Endothelial cell of umbilical vein (primary cell): ENCODE results near the gene RNFT2. TPM values are rescaled to one million over a fixed set of nuclear protein-coding genes. Genes with fewer than 3 reads are reported as not detected.

ENCODE experiments used
- BruUV-seq: library from RNA; stranded (reverse); fragments of 400-500 nt; replicated peaks from 2 replicates; lab custom pipeline; 2021; lab: Mats Ljungman, UMichigan
- CTCF ChIA-PET: fragments of 300-600, 350-600 bp; sonication (Branson Sonifier 250); formaldehyde crosslinking; loops from one replicate; lab custom pipeline; 2021; ENCODE audit warnings: antibody characterized with exemption, inconsistent platforms; lab: Charles Lee
- POLR2A ChIA-PET: fragments of 300-600, 350-600 bp; sonication (Branson Sonifier 250); formaldehyde crosslinking; loops from one replicate; lab custom pipeline; 2021; ENCODE audit warnings: antibody characterized with exemption, inconsistent platforms; lab: Charles Lee
- DNase-seq: peaks from one replicate; pipeline ENCODE4 v3.0.0-alpha.2; 2011; ENCODE audit warnings: low read depth, low spot score
- FAIRE-seq: peaks from 2 replicates; lab custom pipeline; 2011; peaks lifted over from hg19 to GRCh38; lab: Jason Lieb, UNC
- H2AFZ ChIP-seq: 2 replicates; pipeline ENCODE4 v1.6.0; 2012; ENCODE audit warnings: low read depth, low read length, control low read depth, inconsistent platforms
- H3K27ac ChIP-seq: 2 replicates; pipeline ENCODE4 v1.5.1; 2011; ENCODE audit warnings: low read depth, mild to moderate bottlenecking, control low read depth, low read length, moderate library complexity; ENCODE audit not compliant: insufficient read depth
- H3K27me3 ChIP-seq, 2 experiments: 2 replicates each; pipeline versions ENCODE4 v1.6.0 to v1.6.1; 2011; ENCODE audit warnings: low read length in 2 of 2, mixed read lengths in 1 of 2; ENCODE audit not compliant: control insufficient read depth in 2 of 2, insufficient read depth in 2 of 2
- H3K36me3 ChIP-seq, 2 experiments: 2 replicates in 1 of 2; 3 replicates in 1 of 2; pipeline ENCODE4 v1.5.1; 2011; ENCODE audit warnings: low read length in 2 of 2, mild to moderate bottlenecking in 1 of 2, moderate library complexity in 1 of 2; ENCODE audit not compliant: control insufficient read depth in 2 of 2, insufficient read depth in 2 of 2; ENCODE audit errors: extremely low read depth in 1 of 2
- H3K4me1 ChIP-seq: 3 replicates; pipeline ENCODE4 v1.5.1; 2011; ENCODE audit warnings: mild to moderate bottlenecking, low read length; ENCODE audit not compliant: control insufficient read depth, insufficient read depth; ENCODE audit errors: extremely low read depth
- H3K4me2 ChIP-seq: 2 replicates; pipeline ENCODE4 v1.6.1; 2011; ENCODE audit warnings: low read length, control low read depth, mixed read lengths; ENCODE audit not compliant: insufficient read depth
- H3K4me3 ChIP-seq, 3 experiments: fragments of 200-600 bp in 1 of 3; sonication (generic), shearing (Covaris generic) in 1 of 3; replicated peaks in 1 of 3; 2 replicates each; pipeline ENCODE4 v1.5.1; 2011 to 2016; ENCODE audit warnings: control low read depth in 3 of 3, low read length in 3 of 3, mild to moderate bottlenecking in 2 of 3, inconsistent platforms in 1 of 3, low read depth in 1 of 3, moderate library complexity in 1 of 3; ENCODE audit not compliant: insufficient read depth in 1 of 3
- H3K79me2 ChIP-seq: 2 replicates; pipeline ENCODE4 v1.6.0; 2012; ENCODE audit warnings: low read length, inconsistent platforms; ENCODE audit not compliant: control insufficient read depth, insufficient read depth
- H3K9ac ChIP-seq: replicated peaks from 2 replicates; pipeline ENCODE3; 2011; ENCODE audit warnings: low read length, control low read depth; ENCODE audit not compliant: insufficient read depth; ENCODE audit errors: extremely low read depth
- H3K9me1 ChIP-seq: replicated peaks from 3 replicates; pipeline ENCODE4 v1.6.0; 2011; ENCODE audit warnings: mild to moderate bottlenecking, low read length; ENCODE audit not compliant: control insufficient read depth, insufficient read depth; ENCODE audit errors: extremely low read depth
- H3K9me3 ChIP-seq: replicated peaks from 2 replicates; pipeline ENCODE4 v1.5.1; 2012; ENCODE audit warnings: low read length, inconsistent platforms; ENCODE audit not compliant: control insufficient read depth, insufficient read depth
- H4K20me1 ChIP-seq: replicated peaks from 2 replicates; pipeline ENCODE3; 2011; ENCODE audit warnings: mild to moderate bottlenecking, low read length; ENCODE audit not compliant: control insufficient read depth, insufficient read depth; ENCODE audit errors: extremely low read depth
- CTCF ChIP-seq, 2 donors: IDR thresholded peaks; 1 replicate in 1 of 2; 2 replicates in 1 of 2; pipeline ENCODE4 v1.5.1; 2011; ENCODE audit warnings: low read length in 2 of 2, mild to moderate bottlenecking in 2 of 2, moderate library complexity in 2 of 2, control low read depth in 1 of 2, inconsistent platforms in 1 of 2, low read depth in 1 of 2; ENCODE audit not compliant: insufficient read depth in 1 of 2; ENCODE audit errors: extremely low read depth in 1 of 2
- EZH2 ChIP-seq: IDR thresholded peaks from 2 replicates; pipeline ENCODE4 v1.6.1; 2012; ENCODE audit warnings: borderline replicate concordance, low read depth, mild to moderate bottlenecking, moderate library complexity, low read length, inconsistent platforms; ENCODE audit not compliant: severe bottlenecking
- FOS ChIP-seq: IDR thresholded peaks from 2 replicates; pipeline ENCODE4 v1.6.1; 2011; ENCODE audit warnings: mild to moderate bottlenecking, low read length, moderate library complexity, borderline replicate concordance; ENCODE audit not compliant: insufficient read depth
- GATA2 ChIP-seq: IDR thresholded peaks from 2 replicates; pipeline ENCODE4 v1.7.0; 2011; ENCODE audit warnings: low read depth, mild to moderate bottlenecking, moderate library complexity, mixed read lengths, low read length; ENCODE audit not compliant: insufficient read length, insufficient read depth
- JUN ChIP-seq: IDR thresholded peaks from 2 replicates; pipeline ENCODE4 v1.6.1; 2011; ENCODE audit warnings: borderline replicate concordance, low read depth; ENCODE audit not compliant: insufficient read length, insufficient read depth
- MAX ChIP-seq: IDR thresholded peaks from 2 replicates; pipeline ENCODE4 v1.6.1; 2011; ENCODE audit not compliant: insufficient read depth, insufficient read length
- MYC ChIP-seq: IDR thresholded peaks from one replicate; pipeline ENCODE4 v1.6.1; 2011; ENCODE audit warnings: mild to moderate bottlenecking, low read depth, low read length
- POLR2A ChIP-seq: IDR thresholded peaks from 2 replicates; pipeline ENCODE4 v1.6.1; 2012; ENCODE audit warnings: low read depth, mild to moderate bottlenecking, control low read depth, low read length
- POLR2AphosphoS5 ChIP-seq: IDR thresholded peaks from 2 replicates; pipeline ENCODE4 v1.6.1; 2012; ENCODE audit warnings: low read depth, mild to moderate bottlenecking, control low read depth, low read length, moderate library complexity; ENCODE audit not compliant: insufficient read depth
- dilution Hi-C: fragments of 300-500 bp; cut with MboI; formaldehyde crosslinking; loops from one replicate; pipeline ENCODE4 v1.15.0; 2019; ENCODE audit warnings: low sequenced_read_pairs; ENCODE audit not compliant: extremely low pct_ligation_motif_present
- intact Hi-C: fragments of 100-400 bp; cut with micrococcal nuclease; formaldehyde crosslinking; loops from one replicate; pipeline ENCODE4 v1.10.0; 2022
- polyA plus RNA-seq, 4 experiments: library from polyadenylated mRNA; depleted of rRNA in 3 of 4; stranded (reverse) in 3 of 4; unstranded in 1 of 4; fragments of >200 nt; gene quantifications; 2 replicates each; pipeline versions ENCODE4 v1.2.1 to v1.2.3, GENCODE V29; 2011 to 2012; ENCODE audit warnings: missing spikeins in 1 of 4
- total RNA-seq: library from RNA; stranded (reverse); gene quantifications from 2 replicates; pipeline ENCODE4 v1.2.3, GENCODE V29; 2021

The RNFT2 gene
- total and polyA plus RNA-seq, 2 donors (not counting 3 experiments of a cell fraction or from before 2014, with no cell fraction given) = 1.4 to 6.6 TPM

GRCh38 chr12:116691636-116692035 is 46.5 kb upstream of the RNFT2 start:
- H3K27ac ChIP-seq = no peak overlapping the region
- H4K20me1 ChIP-seq = no peaks in the 10 kb centered on the region
- no TSS peak for BruUV-seq
- POLR2A ChIA-PET = no interaction called here
- no peak for DNase-seq
- intact Hi-C loops (no loop called here), dilution Hi-C loops (no loop called here)
- TF ChIP-seq CTCF (IDR thresholded peaks at IDR 0.05; ENCODE audit: extremely low read depth in 1 of 2, insufficient read depth in 1 of 2, low read depth in 1 of 2, low read length in 2 of 2) = no peak
- no peak for TF ChIP-seq POLR2AphosphoS5
- no peak for TF ChIP-seq MYC
- no peak for TF ChIP-seq JUN
- no peak for TF ChIP-seq GATA2
- no peak for TF ChIP-seq FOS
- TF ChIP-seq MAX = no peak
- no peak for TF ChIP-seq POLR2A
- TF ChIP-seq EZH2 = no peak
- peaks cover 24 to 26% of the 10 kb centered on the region in 2 experiments for H3K27me3 ChIP-seq
- H3K9me1 ChIP-seq = no peaks in the 10 kb centered on the region
- no peak overlapping the region for H3K4me3 ChIP-seq
- no peak overlapping the region for H3K4me2 ChIP-seq
- H3K9ac ChIP-seq = no peak overlapping the region
- no peaks in the 10 kb centered on the region for H3K4me1 ChIP-seq
- H3K79me2 ChIP-seq = no peaks in the 10 kb centered on the region
- FAIRE-seq = no peak
- no peaks in the 10 kb centered on the region for H3K9me3 ChIP-seq
- CTCF ChIA-PET = interaction anchor here (1.1 to 2.3 kb wide), 4 partner anchors 11 to 27 kb away, joined by 3 to 11 read pairs (median 5); no protein-coding TSS in a partner anchor
- no peaks in the 10 kb centered on the region for H3K36me3 ChIP-seq
- H2AFZ ChIP-seq = no peak overlapping the region
